ENCODE results near the gene ATRN.
"Not testable (repeated sequence)": the region's sequence is repeated elsewhere in the genome, so short reads cannot be mapped to it uniquely, and the experiment has no call there.

ATRN gene

DNA sequence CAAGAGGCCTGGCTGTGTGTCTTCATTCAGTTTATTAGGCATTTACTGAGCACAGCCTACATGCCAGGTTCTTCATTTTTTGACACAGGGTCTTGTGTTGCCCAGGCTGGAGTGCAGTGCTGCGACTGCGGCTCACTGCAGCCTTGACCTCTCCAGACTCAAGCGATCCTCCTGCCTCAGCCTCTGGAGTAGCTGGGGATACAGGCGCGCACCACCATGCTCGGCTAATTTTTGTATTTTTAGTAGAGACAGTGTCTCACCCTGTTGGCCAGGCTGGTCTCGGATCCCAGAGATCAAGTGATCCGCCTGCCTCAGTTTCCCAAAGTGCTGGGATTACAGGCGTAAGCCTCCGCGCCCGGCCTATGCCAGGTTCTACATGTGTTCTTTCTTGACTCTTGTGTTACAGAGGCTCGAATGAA lies 601 bp upstream of the ATRN start:
- DNase-seq (ENCODE audit: low read depth), result no peak

DNA sequence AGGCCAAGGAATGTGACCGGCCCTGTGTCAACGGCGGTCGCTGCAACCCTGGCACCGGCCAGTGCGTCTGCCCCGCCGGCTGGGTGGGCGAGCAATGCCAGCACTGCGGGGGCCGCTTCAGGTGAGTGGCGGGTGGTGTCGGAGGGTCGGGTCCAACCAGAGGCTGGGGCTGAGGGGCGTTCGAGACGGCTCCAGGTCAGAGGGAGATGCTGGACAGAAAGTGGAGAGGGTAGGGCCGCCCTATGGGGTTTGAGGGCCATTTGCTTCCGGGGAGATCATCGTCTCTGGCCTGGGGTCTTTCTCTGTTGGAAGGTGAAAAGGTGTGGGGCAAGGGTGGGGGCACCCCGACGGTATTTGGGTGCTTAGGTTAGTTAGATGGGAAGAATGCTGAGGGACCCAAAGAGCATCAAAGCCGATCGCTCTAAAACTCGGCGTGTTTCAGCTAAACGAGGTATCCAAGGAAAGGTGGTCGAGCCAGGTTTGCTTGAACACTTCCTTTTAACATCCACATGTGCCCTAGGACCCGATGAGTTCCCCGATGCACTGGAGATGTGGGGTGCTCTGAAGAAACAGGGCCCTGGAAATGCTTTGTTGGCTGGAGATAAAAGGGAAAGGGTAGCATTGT lies 691 bp downstream of the ATRN start:
- no peak for DNase-seq (ENCODE audit: low read depth)

DNA sequence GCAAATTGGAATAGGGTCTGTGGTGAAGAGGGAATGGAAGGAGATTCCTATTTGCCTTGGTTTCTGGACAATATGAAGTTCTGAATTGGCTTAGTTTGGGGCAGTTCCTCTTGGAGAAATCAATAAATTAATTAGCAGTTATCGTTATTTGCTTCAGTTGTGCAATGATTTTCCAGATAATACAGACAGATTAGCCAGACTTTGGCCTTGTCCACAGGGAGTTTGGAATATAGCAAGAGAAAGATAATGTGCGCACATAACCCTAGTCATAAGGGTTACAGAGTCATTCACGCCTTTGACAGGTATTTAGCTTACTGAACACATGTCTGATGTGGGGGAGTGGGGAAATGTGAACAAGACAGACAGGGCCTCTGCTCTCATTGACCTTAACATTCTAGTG lies 1.3 kb downstream of the ATRN start:
- no peak for DNase-seq (ENCODE audit: low read depth)

- DNase-seq (ENCODE audit: low read depth), result no peak
These were observed 2.5 kb downstream of the ATRN start for GRCh38 chr20:3473324-3473723.

DNA sequence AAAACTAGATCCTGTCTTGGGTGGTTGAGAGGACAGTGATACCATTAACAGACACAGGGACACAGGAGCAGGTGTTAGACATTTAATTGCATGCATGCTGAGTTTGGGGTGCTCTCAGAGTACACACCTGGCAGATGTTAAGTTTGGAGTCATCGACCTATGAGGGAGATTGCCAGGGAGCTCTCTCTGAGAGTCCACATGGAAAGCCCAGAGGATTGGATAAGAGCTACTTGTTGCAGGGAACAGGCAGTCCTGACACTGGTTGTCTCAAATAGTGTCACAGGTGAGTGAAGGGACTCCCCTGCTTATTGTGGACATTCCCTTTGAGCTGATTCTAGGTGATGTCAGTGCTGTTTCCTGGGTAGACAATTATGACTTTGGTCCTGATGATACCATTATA lies 3.1 kb downstream of the ATRN start:
- DNase-seq (ENCODE audit: low read depth), result no peak

DNA sequence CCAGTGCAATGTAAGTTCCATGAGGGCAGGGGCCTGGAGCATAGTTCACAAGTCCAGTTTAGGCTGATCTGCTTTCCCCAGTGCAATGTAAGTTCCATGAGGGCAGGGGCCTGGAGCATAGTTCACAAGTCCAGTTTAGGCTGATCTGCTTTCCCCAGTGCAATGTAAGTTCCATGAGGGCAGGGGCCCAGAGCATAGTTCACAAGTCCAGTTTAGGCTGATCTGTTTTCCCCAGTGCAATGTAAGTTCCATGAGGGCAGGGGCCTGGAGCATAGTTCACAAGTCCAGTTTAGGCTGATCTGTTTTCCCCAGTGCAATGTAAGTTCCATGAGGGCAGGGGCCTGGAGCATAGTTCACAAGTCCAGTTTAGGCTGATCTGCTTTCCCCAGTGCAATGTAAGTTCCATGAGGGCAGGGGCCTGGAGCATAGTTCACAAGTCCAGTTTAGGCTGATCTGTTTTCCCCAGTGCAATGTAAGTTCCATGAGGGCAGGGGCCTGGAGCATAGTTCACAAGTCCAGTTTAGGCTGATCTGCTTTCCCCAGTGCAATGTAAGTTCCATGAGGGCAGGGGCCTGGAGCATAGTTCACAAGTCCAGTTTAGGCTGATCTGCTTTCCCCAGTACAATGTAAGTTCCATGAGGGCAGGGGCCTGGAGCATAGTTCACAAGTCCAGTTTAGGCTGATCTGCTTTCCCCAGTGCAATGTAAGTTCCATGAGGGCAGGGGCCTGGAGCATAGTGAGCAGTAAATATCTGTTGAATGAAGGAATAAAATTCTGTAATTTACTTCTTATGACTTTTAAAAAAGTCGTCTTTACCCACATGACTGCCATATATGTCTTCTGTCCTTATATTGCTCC lies 6.4 kb downstream of the ATRN start:
- DNase-seq (ENCODE audit: low read depth), result not testable (repeated sequence)

- no peak for DNase-seq (ENCODE audit: low read depth)
These were observed 7.2 kb downstream of the ATRN start for GRCh38 chr20:3477861-3478544.

- no peak for DNase-seq (ENCODE audit: low read depth)
These were observed 8.2 kb downstream of the ATRN start for GRCh38 chr20:3479025-3479424.

DNA sequence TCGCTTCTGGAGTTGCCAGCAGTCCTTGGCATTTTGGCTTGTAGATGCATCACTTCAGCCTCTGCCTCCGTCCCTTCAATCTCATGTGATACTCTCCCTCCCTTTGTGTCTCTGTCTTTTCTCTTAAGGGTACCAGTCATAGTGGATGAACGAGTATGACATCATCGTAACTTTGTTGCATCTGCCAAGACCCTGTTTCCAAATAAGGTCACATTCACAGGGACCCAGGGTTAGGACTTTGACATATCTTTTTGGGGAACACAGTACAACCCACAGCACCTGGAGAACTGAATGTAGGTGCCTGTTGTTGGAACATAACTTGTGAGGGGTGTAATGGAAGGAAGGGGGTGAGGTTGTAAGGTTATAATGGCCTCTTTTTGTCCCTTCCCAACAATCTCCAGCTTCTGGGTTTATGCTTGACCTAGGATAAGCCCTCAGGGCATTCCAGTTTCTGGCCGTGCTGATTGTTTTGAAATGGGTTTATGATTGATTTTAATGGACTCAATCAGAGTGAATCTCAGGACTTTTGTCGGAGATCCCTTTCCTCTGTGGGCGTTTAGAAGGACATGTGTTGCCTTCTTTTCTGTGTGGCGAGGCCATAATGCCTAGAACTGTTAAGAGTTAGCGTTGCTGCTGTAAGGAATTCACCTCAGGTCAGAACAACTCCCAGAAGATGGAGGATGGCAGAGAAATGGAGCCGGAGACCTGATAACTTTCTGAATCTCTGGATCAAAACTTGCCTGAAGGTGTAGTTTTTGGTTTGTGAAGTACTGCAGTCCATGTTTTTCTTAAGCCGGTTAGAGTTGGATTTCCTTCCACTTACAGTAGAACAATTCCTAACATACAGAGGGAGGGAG lies 9.2 kb downstream of the ATRN start:
- no peak for DNase-seq (ENCODE audit: low read depth)

DNA sequence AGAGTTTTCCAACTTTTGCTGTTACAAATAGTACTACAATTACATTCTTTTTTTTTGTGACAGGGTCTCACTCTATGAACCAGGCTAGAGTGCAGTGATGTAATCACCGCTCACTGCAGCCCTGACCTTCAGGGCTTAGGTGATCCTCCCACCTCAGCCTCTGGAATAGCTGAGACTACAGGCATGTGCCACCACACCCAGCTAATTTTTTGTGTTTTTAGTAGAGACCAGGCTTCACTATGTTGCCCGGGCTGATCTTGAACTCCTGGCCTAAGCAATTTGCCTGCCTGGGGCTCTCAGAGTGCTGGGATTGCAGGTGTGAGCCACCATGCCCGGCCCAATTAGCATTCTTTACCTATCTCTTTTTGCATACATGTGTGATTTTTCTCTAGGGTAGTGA lies 12.5 kb downstream of the ATRN start:
- DNase-seq (ENCODE audit: low read depth), result no peak

GRCh38 chr20:3483784-3484183 lies 13.0 kb downstream of the ATRN start:
- no peak for DNase-seq (ENCODE audit: low read depth)

- DNase-seq (ENCODE audit: low read depth), result no peak
These were observed 15.1 kb downstream of the ATRN start for GRCh38 chr20:3485913-3486312.

DNA sequence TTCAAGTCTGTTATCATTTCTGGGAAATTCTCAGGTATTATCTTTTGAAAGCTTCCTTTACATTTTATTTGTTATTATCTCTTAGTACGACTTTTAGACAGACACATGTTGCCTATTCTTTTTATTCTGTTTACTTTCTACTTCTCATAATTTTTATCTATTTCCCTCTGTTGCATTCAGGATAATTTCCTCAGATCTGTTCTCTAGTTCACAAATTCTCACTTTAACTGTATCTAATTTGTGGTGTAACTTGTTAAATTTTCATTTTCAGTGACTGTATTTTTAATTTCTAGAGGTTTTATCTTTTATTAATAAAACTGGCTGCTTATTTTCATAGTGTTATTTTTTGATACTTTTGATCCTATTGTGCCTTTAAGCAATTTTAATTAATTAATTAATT lies 16.0 kb downstream of the ATRN start:
- DNase-seq (ENCODE audit: low read depth), result no peak

GRCh38 chr20:3492669-3493068 lies 21.9 kb downstream of the ATRN start:
- no peak for DNase-seq (ENCODE audit: low read depth)

DNA sequence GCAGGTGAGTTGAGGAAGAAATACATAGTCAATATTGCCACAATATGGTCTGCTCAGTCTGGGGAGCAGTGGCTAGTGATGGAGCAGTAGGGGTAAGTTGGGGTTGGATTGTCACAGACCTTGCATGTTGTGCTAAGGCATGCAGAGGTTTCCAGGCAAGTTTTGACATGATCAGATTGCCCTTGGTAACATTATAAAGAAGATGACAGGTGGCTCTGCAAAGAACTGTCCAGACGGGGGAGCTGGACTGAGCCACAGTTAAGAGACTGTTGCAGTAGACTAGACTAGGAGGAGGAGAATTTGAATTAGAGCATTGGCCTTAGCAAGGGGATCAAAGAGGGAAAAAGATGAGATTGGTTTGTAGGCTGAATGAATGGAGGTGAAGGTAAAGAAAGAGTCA lies 23.4 kb downstream of the ATRN start:
- DNase-seq (ENCODE audit: low read depth), result no peak

DNA sequence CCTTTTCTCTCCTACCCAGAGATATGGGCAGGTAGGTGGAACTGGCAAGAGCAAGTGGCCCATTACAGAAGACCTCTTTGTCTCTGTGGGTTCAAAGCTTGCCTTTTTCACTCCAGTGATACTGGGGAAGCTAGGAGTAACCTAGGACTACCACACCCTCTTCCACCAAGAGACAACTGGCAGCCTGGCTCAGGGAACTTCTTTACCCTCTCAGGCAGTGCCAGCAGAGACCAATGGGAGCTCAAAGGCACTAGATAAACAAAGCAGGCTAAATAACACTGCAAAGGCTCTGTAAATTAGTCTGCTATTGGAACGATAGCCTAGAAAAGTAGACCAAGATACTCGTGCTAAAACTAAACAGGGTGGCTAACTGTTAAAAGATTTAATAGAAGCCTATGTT lies 32.1 kb downstream of the ATRN start:
- DNase-seq (ENCODE audit: low read depth), result no peak

- DNase-seq (ENCODE audit: low read depth), result no peak
These were observed 34.3 kb downstream of the ATRN start for GRCh38 chr20:3505148-3505547.

- no peak for DNase-seq (ENCODE audit: low read depth)
These were observed 38.2 kb downstream of the ATRN start for GRCh38 chr20:3509064-3509463.

- DNase-seq (ENCODE audit: low read depth), result no peak
These were observed 39.3 kb downstream of the ATRN start for GRCh38 chr20:3510110-3510509.

- DNase-seq (ENCODE audit: low read depth), result not testable (repeated sequence)
These were observed 41.4 kb downstream of the ATRN start for GRCh38 chr20:3512239-3512638.

DNA sequence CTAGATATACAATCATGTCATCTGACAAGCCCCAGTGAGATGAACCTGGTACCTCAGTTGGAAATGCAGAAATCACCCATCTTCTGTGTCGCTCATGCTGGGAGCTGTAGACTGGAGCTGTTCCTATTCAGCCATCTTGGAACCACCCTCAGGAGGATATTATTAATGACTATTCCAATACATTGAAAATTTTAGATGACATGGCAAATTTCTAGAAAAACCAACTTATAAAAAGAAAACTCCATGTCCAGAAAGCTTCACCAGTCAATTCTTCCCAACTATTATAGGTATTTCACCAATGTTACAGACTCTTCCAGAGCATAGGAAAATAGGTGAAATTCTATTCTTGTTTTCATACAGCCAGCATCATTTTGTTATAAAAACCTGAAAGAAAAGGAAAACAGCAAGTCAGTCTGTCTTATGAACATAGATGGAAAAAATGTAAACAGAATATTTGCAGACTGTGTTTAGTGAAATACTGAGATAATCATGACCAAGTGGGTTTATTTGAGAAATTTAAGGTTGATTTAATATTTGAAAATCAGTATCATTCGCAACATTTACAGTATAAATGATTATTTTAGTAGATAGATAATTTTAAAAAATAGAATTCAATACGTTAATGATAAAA lies 43.3 kb downstream of the ATRN start:
- no peak for DNase-seq (ENCODE audit: low read depth)

Measured in activated T-helper 1 cell treated with Interleukin-2 at 50 U/mL for 16 hours (primary cell).